Lower lobe of right lung (tissue), 2 donors: ENCODE data around the gene FOXN4. TPM values are rescaled to one million over a fixed set of nuclear protein-coding genes. Genes with fewer than 3 reads are reported as not detected.

Source experiments
- ATAC-seq, 2 donors: fragments of 200-7000 bp; cut with Tn5 transposase; one replicate each; pipeline ENCODE4 v1.9.1; 2020 to 2022; ENCODE audit warnings: mild to moderate bottlenecking in 2 of 2, moderate library complexity in 2 of 2
- DNase-seq: peaks from one replicate; pipeline ENCODE4 v3.0.0-alpha.2; 2020
- H3K27ac ChIP-seq: fragments of 200-600 bp; one replicate; pipeline ENCODE4 v1.8.0; 2022
- H3K27me3 ChIP-seq: fragments of 200-600 bp; one replicate; pipeline ENCODE4 v1.8.0; 2022; ENCODE audit warnings: low read depth
- H3K36me3 ChIP-seq: fragments of 200-600 bp; one replicate; pipeline ENCODE4 v1.8.0; 2022; ENCODE audit warnings: mild to moderate bottlenecking
- H3K4me1 ChIP-seq: fragments of 200-600 bp; one replicate; pipeline ENCODE4 v1.8.0; 2022
- H3K4me3 ChIP-seq: fragments of 200-600 bp; one replicate; pipeline ENCODE4 v1.8.0; 2022; ENCODE audit warnings: mild to moderate bottlenecking
- H3K9me3 ChIP-seq: fragments of 200-600 bp; one replicate; pipeline ENCODE4 v1.8.0; 2022
- CTCF ChIP-seq: fragments of 200-600 bp; IDR thresholded peaks from one replicate; pipeline ENCODE4 v1.8.0; 2022; ENCODE audit warnings: antibody characterized with exemption, mild to moderate bottlenecking
- intact Hi-C: fragments of 100-400 bp; cut with DNase I; formaldehyde crosslinking; loops from one replicate; pipeline ENCODE4 v1.11.0; 2022
- total RNA-seq: library from RNA; stranded (reverse); fragmentation: NEBNext Ultra II Directional; extraction: Animal tissue kit (Norgen Biotek cat#: 25700); gene quantifications from one replicate; pipeline ENCODE4 v1.2.1, GENCODE V29; 2021
- donor health status: DM: no; HTN: yes; CAD: no; lungs with severe emphysema.

FOXN4 gene
- total RNA-seq, 1 donor from 2014 or later = not detected

GRCh38 chr12:109276160-109276559, 32.9 kb downstream of the FOXN4 start:
- Histone ChIP-seq H3K27me3 (no peaks in the 10 kb centered on the region), H3K4me3 (no peak overlapping the region), H3K4me1 (no peaks in the 10 kb centered on the region), H3K36me3 (no peaks in the 10 kb centered on the region), H3K9me3 (peaks cover 3% of the 10 kb centered on the region), H3K27ac (no peak overlapping the region)
- no peak for ATAC-seq
- no peak for TF ChIP-seq CTCF
- intact Hi-C loops = no loop called here
- DNase-seq = no peak

- Histone ChIP-seq H3K27ac (no peak overlapping the region), H3K9me3 (peaks cover 3% of the 10 kb centered on the region), H3K36me3 (no peaks in the 10 kb centered on the region), H3K4me3 (no peak overlapping the region), H3K27me3 (no peaks in the 10 kb centered on the region), H3K4me1 (no peaks in the 10 kb centered on the region)
- no peak for ATAC-seq
- TF ChIP-seq CTCF = no peak
- no peak for DNase-seq
- intact Hi-C loops = no loop called here
Observed at GRCh38 chr12:109275173-109275572, 33.9 kb downstream of the FOXN4 start.

DNA sequence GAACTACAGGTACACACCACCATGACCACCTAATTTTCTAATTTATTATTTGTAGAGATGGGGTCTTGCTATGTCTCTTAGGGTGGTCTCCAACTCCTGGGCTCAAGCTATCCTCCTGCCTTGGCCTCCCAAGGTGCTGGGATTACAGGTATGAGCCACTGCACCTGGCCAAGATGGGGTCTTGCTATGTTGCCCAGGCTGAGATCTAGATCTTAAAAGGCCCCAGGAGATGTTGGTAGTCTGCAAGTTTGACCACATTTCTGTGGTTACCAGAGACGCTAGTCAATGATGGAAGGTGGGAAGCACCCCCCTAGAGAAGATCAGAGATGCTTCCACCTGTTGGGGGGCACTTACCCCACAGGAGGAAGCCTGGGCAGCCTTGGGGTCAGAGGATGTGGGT, 34.7 kb downstream of the FOXN4 start:
- Histone ChIP-seq H3K9me3 (peaks cover 3% of the 10 kb centered on the region), H3K27me3 (no peaks in the 10 kb centered on the region), H3K4me1 (no peaks in the 10 kb centered on the region), H3K36me3 (no peaks in the 10 kb centered on the region), H3K27ac (no peak overlapping the region), H3K4me3 (no peak overlapping the region)
- no peak for TF ChIP-seq CTCF
- DNase-seq (no peak), ATAC-seq (no peak)
- intact Hi-C loops = no loop called here

DNA sequence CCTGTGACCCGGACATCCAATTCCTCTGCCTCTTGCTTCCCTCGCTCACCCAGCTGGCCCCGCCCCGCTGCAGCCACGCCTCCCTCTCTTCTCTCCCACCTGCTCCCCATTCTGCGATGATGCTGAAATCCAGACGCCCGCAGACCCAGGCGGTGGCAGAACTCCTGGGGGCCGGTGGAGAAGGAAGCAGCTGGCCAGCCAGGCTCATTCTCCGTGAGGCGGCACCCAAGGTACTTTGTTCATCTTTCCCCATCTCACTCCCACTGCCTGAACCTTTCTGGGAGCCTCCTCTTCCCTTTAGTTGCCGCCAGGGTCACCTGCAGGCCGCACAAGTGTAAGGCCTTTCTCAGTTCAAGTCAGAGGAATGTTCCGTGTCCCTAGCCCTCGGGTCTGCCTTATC, 35.7 kb downstream of the FOXN4 start:
- H3K27ac ChIP-seq = no peak overlapping the region
- intact Hi-C loops = no loop called here
- H3K9me3 ChIP-seq = peaks cover 3% of the 10 kb centered on the region
- H3K4me1 ChIP-seq = no peaks in the 10 kb centered on the region
- DNase-seq (no peak), ATAC-seq (no peak)
- no peak overlapping the region for H3K4me3 ChIP-seq
- H3K27me3 ChIP-seq = no peaks in the 10 kb centered on the region
- no peaks in the 10 kb centered on the region for H3K36me3 ChIP-seq
- no peak for TF ChIP-seq CTCF

- Histone ChIP-seq H3K4me1 (no peaks in the 10 kb centered on the region), H3K27me3 (no peaks in the 10 kb centered on the region), H3K9me3 (peaks cover 3% of the 10 kb centered on the region), H3K36me3 (peaks cover 13% of the 10 kb centered on the region), H3K4me3 (no peak overlapping the region), H3K27ac (no peak overlapping the region)
- no peak for TF ChIP-seq CTCF
- intact Hi-C loops = no loop called here
- ATAC-seq = no peak
- DNase-seq = no peak
Observed at GRCh38 chr12:109271418-109271817, 37.7 kb downstream of the FOXN4 start.

DNA sequence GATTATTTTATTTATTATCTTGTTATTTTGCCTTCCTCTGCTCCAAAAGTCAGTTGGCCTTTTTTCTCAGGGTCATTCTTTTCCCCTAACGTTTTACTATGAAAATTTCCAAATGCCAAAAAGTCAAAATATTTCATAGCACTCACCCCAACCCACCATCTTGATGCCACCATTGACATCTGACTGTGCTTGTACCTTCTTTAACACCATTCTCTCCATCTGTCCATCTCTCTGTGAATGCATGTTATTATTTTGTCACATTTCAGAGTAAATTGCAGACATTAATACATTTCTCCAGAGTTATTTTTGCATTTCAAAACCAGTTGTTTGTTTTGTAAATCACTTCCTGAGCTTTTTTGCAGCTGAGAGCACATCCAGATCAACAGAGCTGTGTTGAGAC, 38.6 kb downstream of the FOXN4 start:
- DNase-seq (no peak), ATAC-seq (no peak)
- Histone ChIP-seq H3K4me1 (no peaks in the 10 kb centered on the region), H3K9me3 (peaks cover 3% of the 10 kb centered on the region), H3K4me3 (no peak overlapping the region), H3K27me3 (no peaks in the 10 kb centered on the region), H3K27ac (no peak overlapping the region), H3K36me3 (peaks cover 22% of the 10 kb centered on the region)
- intact Hi-C loops = no loop called here
- no peak for TF ChIP-seq CTCF
